H9 (cell line): Measurements from ENCODE around the gene DEK. TPM values are rescaled to one million over a fixed set of nuclear protein-coding genes. Genes with fewer than 3 reads are reported as not detected.

Source experiments
- DNase-seq: peaks from one replicate; pipeline ENCODE4 v3.0.0-alpha.2; 2017
- H2AFZ ChIP-seq: one replicate; pipeline ENCODE4 v1.6.1; 2013; ENCODE audit warnings: mild to moderate bottlenecking, low read length, control low read depth, moderate library complexity
- H2AK5ac ChIP-seq: 2 replicates; pipeline ENCODE4 v1.6.1; 2013; ENCODE audit warnings: low read length, control low read depth, mixed read lengths; ENCODE audit not compliant: insufficient read length
- H2BK120ac ChIP-seq: one replicate; pipeline ENCODE4 v1.6.1; 2013; ENCODE audit warnings: low read depth, mild to moderate bottlenecking, low read length, control low read depth, inconsistent platforms; ENCODE audit not compliant: poor library complexity, severe bottlenecking
- H2BK12ac ChIP-seq: 2 replicates; pipeline ENCODE4 v1.6.1; 2013; ENCODE audit warnings: low read length, control low read depth, mixed read lengths, low read depth; ENCODE audit not compliant: insufficient read length
- H2BK15ac ChIP-seq: 2 replicates; pipeline ENCODE4 v1.6.1; 2013; ENCODE audit warnings: low read depth, low read length, control low read depth
- H2BK20ac ChIP-seq: one replicate; pipeline ENCODE4 v1.6.1; 2013; ENCODE audit warnings: low read depth, mild to moderate bottlenecking, low read length, control low read depth, inconsistent platforms; ENCODE audit not compliant: poor library complexity, severe bottlenecking
- H2BK5ac ChIP-seq: 2 replicates; pipeline ENCODE4 v1.6.1; 2013; ENCODE audit warnings: low read length, control low read depth, mixed read lengths; ENCODE audit not compliant: insufficient read length
- H3K14ac ChIP-seq: 2 replicates; pipeline ENCODE4 v1.6.1; 2013; ENCODE audit warnings: low read length, control low read depth; ENCODE audit not compliant: insufficient read depth
- H3K18ac ChIP-seq: 2 replicates; pipeline ENCODE4 v1.6.1; 2013; ENCODE audit warnings: low read depth, mild to moderate bottlenecking, mixed read lengths, low read length, control low read depth; ENCODE audit not compliant: insufficient read length
- H3K23ac ChIP-seq: 2 replicates; pipeline ENCODE4 v1.6.1; 2013; ENCODE audit warnings: low read length, control low read depth, mixed read lengths, low read depth; ENCODE audit not compliant: insufficient read length
- H3K23me2 ChIP-seq: 2 replicates; pipeline ENCODE4 v1.6.1; 2013; ENCODE audit warnings: low read depth, mild to moderate bottlenecking, mixed read lengths, low read length, control low read depth; ENCODE audit not compliant: insufficient read length, poor library complexity, severe bottlenecking
- H3K27ac ChIP-seq: 2 replicates; pipeline ENCODE4 v1.5.1; 2013; ENCODE audit warnings: low read length, control low read depth, mixed read lengths, low read depth; ENCODE audit not compliant: insufficient read length
- H3K27me3 ChIP-seq: 2 replicates; pipeline ENCODE4 v1.6.1; 2013; ENCODE audit warnings: low read length, control low read depth, inconsistent platforms; ENCODE audit not compliant: insufficient read depth
- H3K4ac ChIP-seq: 2 replicates; pipeline ENCODE4 v1.6.1; 2013; ENCODE audit warnings: low read depth, mild to moderate bottlenecking, control low read depth, inconsistent platforms, low read length, moderate library complexity
- H3K4me1 ChIP-seq: 2 replicates; pipeline ENCODE4 v1.6.1; 2013; ENCODE audit warnings: low read length, control low read depth, inconsistent platforms; ENCODE audit not compliant: insufficient read depth
- H3K4me2 ChIP-seq: 2 replicates; pipeline ENCODE4 v1.6.1; 2013; ENCODE audit warnings: low read length, control low read depth, mixed read lengths; ENCODE audit not compliant: insufficient read length, insufficient read depth
- H3K56ac ChIP-seq: 2 replicates; pipeline ENCODE4 v1.6.1; 2013; ENCODE audit warnings: low read depth, mild to moderate bottlenecking, mixed read lengths, low read length, control low read depth; ENCODE audit not compliant: insufficient read length
- H3K79me1 ChIP-seq: 2 replicates; pipeline ENCODE4 v1.6.1; 2013; ENCODE audit warnings: low read depth, mild to moderate bottlenecking, moderate library complexity, low read length, control low read depth, inconsistent platforms; ENCODE audit not compliant: insufficient read depth, poor library complexity, severe bottlenecking
- H3K79me2 ChIP-seq: 2 replicates; pipeline ENCODE4 v1.6.1; 2013; ENCODE audit warnings: low read length, control low read depth, inconsistent platforms; ENCODE audit not compliant: insufficient read depth
- H3K9ac ChIP-seq: 2 replicates; pipeline ENCODE4 v1.6.1; 2013; ENCODE audit warnings: low read length, control low read depth, mixed read lengths; ENCODE audit not compliant: insufficient read length; ENCODE audit errors: extremely low read depth
- H3K9me3 ChIP-seq: one replicate; pipeline ENCODE4 v1.6.1; 2013; ENCODE audit warnings: low read depth, low read length, inconsistent platforms; ENCODE audit not compliant: control insufficient read depth
- H3T11ph ChIP-seq: one replicate; pipeline ENCODE4 v1.6.1; 2013; ENCODE audit warnings: mild to moderate bottlenecking, low read length, control low read depth, inconsistent platforms
- H4K20me1 ChIP-seq: one replicate; pipeline ENCODE4 v1.6.1; 2013; ENCODE audit not compliant: control insufficient read depth, insufficient read length, insufficient read depth
- H4K5ac ChIP-seq: 2 replicates; pipeline ENCODE4 v1.6.1; 2013; ENCODE audit warnings: low read depth, mild to moderate bottlenecking, mixed read lengths, low read length, control low read depth; ENCODE audit not compliant: insufficient read length
- H4K8ac ChIP-seq: replicated peaks from 2 replicates; pipeline ENCODE4 v1.6.1; 2013; ENCODE audit warnings: low read length, control low read depth, mixed read lengths, low read depth; ENCODE audit not compliant: insufficient read length
- H4K91ac ChIP-seq: 2 replicates; pipeline ENCODE4 v1.6.1; 2013; ENCODE audit warnings: low read depth, mild to moderate bottlenecking, moderate library complexity, mixed read lengths, low read length, control low read depth; ENCODE audit not compliant: insufficient read length
- H3K27ac Mint-ChIP-seq, 3 experiments: 2 replicates in 2 of 3; 3 replicates in 1 of 3; pipeline ENCODE4 v1.8.0; 2020 to 2021; ENCODE audit warnings: mixed read lengths in 3 of 3, mild to moderate bottlenecking in 1 of 3, moderate library complexity in 1 of 3
- H3K27me3 Mint-ChIP-seq: 2 replicates; pipeline ENCODE4 v1.8.0; 2021; ENCODE audit warnings: low read depth, mild to moderate bottlenecking, moderate library complexity, mixed read lengths
- H3K36me3 Mint-ChIP-seq, 3 experiments: 2 replicates in 2 of 3; 3 replicates in 1 of 3; pipeline ENCODE4 v1.8.0; 2020 to 2021; ENCODE audit warnings: low read depth in 3 of 3, mixed read lengths in 3 of 3; ENCODE audit not compliant: insufficient read depth in 1 of 3
- H3K4me1 Mint-ChIP-seq, 2 experiments: 2 replicates each; pipeline ENCODE4 v1.8.0; 2020; ENCODE audit warnings: mixed read lengths in 2 of 2
- H3K4me3 Mint-ChIP-seq, 2 experiments: 2 replicates in 1 of 2; 3 replicates in 1 of 2; pipeline ENCODE4 v1.8.0; 2020 to 2021; ENCODE audit warnings: mild to moderate bottlenecking in 2 of 2, mixed read lengths in 2 of 2, moderate library complexity in 1 of 2
- H3K9me3 Mint-ChIP-seq, 2 experiments: 2 replicates in 1 of 2; 3 replicates in 1 of 2; pipeline ENCODE4 v1.8.0; 2020; ENCODE audit warnings: mild to moderate bottlenecking in 2 of 2, mixed read lengths in 2 of 2, moderate library complexity in 1 of 2
- WGBS: extraction: QIAGEN DNeasy Blood & Tissue Kit; methylation state at CpG from one replicate; pipeline ENCODE4 v1.1.7; 2013; ENCODE audit warnings: missing lambda C conversion rate, low lambda C conversion rate, mixed read lengths; ENCODE audit not compliant: insufficient read length; ENCODE audit errors: extremely low coverage; 5-methylcytosine and 5-hydroxymethylcytosine counted together
- total RNA-seq: library from RNA; stranded (reverse); gene quantifications from 2 replicates; pipeline ENCODE4 v1.2.1, GENCODE V29; 2021
- TF ChIP-seq, protein P1 (sequence below): fragments of 200-600 bp; sonication (generic); conservative IDR thresholded peaks from 3 replicates; pipeline ENCODE4 v1.8.0; 2021; ENCODE audit warnings: antibody characterized with exemption, mild to moderate bottlenecking

The DEK gene
- total RNA-seq, 1 experiment from 2014 or later = 217 TPM

DNA sequence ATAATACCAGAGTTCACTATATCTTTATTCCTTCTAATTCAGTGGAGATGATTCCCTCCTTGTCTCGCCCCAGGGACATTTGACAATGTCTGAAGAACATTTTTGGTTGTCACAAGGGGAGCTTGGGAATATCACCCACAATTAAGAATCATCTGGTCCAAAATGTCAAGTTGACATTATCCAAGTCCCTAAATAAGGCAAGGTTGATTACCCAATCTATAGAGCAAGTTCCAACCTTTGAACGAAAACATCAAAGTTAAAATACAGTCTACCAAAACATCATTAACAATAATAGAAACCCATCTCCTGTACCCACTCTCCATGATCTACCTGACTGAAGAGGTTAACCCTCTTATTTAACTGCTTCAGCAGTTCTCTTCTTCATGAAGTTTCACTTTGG is 15.6 kb downstream of the DEK start:
- Histone ChIP-seq H4K91ac (no peak overlapping the region), H2AFZ (no peak overlapping the region), H3T11ph (no peak overlapping the region), H3K23me2 (no peaks in the 10 kb centered on the region), H3K18ac (no peak overlapping the region), H4K8ac (no peak overlapping the region), H3K27ac (no peak overlapping the region), H2BK5ac (no peak overlapping the region), H3K14ac (no peak overlapping the region), H3K4ac (no peak overlapping the region), H2BK20ac (no peak overlapping the region), H3K56ac (no peak overlapping the region), H2BK15ac (no peak overlapping the region), H3K79me2 (peaks cover 3% of the 10 kb centered on the region; the same call in 1 of the 2 replicates), H3K4me2 (no peak overlapping the region), H3K23ac (no peak overlapping the region), H3K79me1 (peaks cover under 1% of the 10 kb centered on the region), H2AK5ac (no peak overlapping the region), H4K20me1 (no peaks in the 10 kb centered on the region), H3K9ac (no peak overlapping the region), H3K9me3 (no peaks in the 10 kb centered on the region), H2BK12ac (no peak overlapping the region), H2BK120ac (no peak overlapping the region), H3K4me1 (no peaks in the 10 kb centered on the region), H3K27me3 (no peaks in the 10 kb centered on the region), H4K5ac (no peak overlapping the region)
- TF ChIP-seq, protein P1, sequence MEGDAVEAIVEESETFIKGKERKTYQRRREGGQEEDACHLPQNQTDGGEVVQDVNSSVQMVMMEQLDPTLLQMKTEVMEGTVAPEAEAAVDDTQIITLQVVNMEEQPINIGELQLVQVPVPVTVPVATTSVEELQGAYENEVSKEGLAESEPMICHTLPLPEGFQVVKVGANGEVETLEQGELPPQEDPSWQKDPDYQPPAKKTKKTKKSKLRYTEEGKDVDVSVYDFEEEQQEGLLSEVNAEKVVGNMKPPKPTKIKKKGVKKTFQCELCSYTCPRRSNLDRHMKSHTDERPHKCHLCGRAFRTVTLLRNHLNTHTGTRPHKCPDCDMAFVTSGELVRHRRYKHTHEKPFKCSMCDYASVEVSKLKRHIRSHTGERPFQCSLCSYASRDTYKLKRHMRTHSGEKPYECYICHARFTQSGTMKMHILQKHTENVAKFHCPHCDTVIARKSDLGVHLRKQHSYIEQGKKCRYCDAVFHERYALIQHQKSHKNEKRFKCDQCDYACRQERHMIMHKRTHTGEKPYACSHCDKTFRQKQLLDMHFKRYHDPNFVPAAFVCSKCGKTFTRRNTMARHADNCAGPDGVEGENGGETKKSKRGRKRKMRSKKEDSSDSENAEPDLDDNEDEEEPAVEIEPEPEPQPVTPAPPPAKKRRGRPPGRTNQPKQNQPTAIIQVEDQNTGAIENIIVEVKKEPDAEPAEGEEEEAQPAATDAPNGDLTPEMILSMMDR = no peak
- Mint-ChIP-seq H3K27me3 (no peaks in the 10 kb centered on the region), H3K27ac (no peak overlapping the region), H3K4me3 (no peak overlapping the region), H3K9me3 (no peaks in the 10 kb centered on the region), H3K36me3 (peaks cover 62 to 85% (median 77%) of the 10 kb centered on the region in 3 experiments; a peak in 6 of 7 replicates), H3K4me1 (peaks cover 13 to 16% of the 10 kb centered on the region in 2 experiments)
- no CpG with 5 or more reads among the region's 2 CpGs for WGBS
- DNase-seq = no peak
